ENCODE results near the gene MARCHF2. TPM values are rescaled to one million over a fixed set of nuclear protein-coding genes. Genes with fewer than 3 reads are reported as not detected.
"Not testable (repeated sequence)": the region's sequence is repeated elsewhere in the genome, so short reads cannot be mapped to it uniquely, and the experiment has no call there.

The MARCHF2 gene
- polyA plus RNA-seq, 6 donors from 2014 or later = 19.9 to 40.4 (median 31.3) TPM

- Mint-ChIP-seq H3K27ac (peak overlapping the region in 2 of 6 donors; percentile 44), H3K36me3 (peaks cover 0 to 13% of the 10 kb centered on the region in 2 donors), H3K4me3 (peak overlapping the region in 6 of 8 donors; percentile 0 to 77 (median 40)), H3K9me3 (no peaks in the 10 kb centered on the region), H3K27me3 (no peaks in the 10 kb centered on the region), H3K4me1 (peaks cover 20 to 25% (median 22%) of the 10 kb centered on the region in 3 donors)
- ATAC-seq (ENCODE audit: low read depth in 2 of 2) (no peak), DNase-seq (no peak)
Measured at GRCh38 chr19:8441725-8442544, 28.8 kb downstream of the MARCHF2 start.

- peaks cover 34 to 43% (median 41%) of the 10 kb centered on the region in 3 donors for H3K4me1 Mint-ChIP-seq
- ATAC-seq (ENCODE audit: low read depth in 2 of 2); H3K9me3 Mint-ChIP-seq; DNase-seq; H3K27me3 Mint-ChIP-seq: not testable (repeated sequence)
- H3K4me3 Mint-ChIP-seq = peak overlapping the region; percentile 87 to 99 (median 96)
- H3K27ac Mint-ChIP-seq = peak overlapping the region; percentile 90 to 99 (median 98)
- peaks cover 0 to 13% of the 10 kb centered on the region in 2 donors for H3K36me3 Mint-ChIP-seq
Measured at GRCh38 chr19:8444140-8444676, 31.1 kb downstream of the MARCHF2 start.

GRCh38 chr19:8444677-8445487, 31.8 kb downstream of the MARCHF2 start, which contains the start of gene HNRNPM:
TSS of gene HNRNPM (plus strand) at chr19:8444975. CDS start at chr19:8444999, 24 bp downstream.
- Mint-ChIP-seq H3K9me3 (no peaks in the 10 kb centered on the region), H3K36me3 (peaks cover 0 to 13% of the 10 kb centered on the region in 2 donors), H3K4me1 (peaks cover 37 to 47% (median 44%) of the 10 kb centered on the region in 3 donors), H3K27ac (peak within 1 kb of the TSS; percentile 96 to 99 (median 99)), H3K27me3 (no peaks in the 10 kb centered on the region), H3K4me3 (peak within 1 kb of the TSS; percentile 91 to 99 (median 96))
- peak; percentile 100 for DNase-seq
- ATAC-seq (ENCODE audit: low read depth in 2 of 2) = peak; percentile 88 to 90

DNA sequence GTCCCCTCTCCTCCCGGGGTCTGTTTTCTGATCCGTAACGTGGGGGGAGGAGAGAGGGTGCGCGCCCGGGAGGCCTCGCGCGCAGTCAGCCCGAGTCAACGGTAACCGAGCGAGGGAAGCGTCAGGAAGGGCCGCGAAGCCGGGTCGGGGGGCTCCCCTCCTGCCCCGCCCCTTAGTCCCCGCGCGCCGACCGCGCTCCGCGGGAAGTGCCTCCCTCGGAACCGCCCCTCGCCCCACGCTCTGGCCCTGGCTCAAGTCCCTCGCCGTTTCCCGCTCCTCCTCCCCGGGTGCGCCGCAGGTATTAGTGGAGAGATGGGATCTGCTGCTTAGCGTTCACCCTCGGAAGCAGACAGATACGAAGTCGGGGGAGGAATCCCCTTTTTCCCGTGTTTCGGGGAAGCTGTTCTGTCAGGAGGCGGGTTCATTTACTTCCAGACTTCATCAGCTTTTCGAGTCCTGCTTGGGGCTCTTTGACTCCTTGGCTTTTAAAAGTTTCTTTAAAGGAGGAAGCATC, 32.4 kb downstream of the MARCHF2 start:
- peak overlapping the region; percentile 91 to 99 (median 95) for H3K4me3 Mint-ChIP-seq
- no peaks in the 10 kb centered on the region for H3K9me3 Mint-ChIP-seq
- peak overlapping the region; percentile 74 to 97 (median 94) for H3K27ac Mint-ChIP-seq
- H3K36me3 Mint-ChIP-seq = peaks cover 0 to 13% of the 10 kb centered on the region in 2 donors
- H3K27me3 Mint-ChIP-seq = no peaks in the 10 kb centered on the region
- DNase-seq (peak; percentile 44), ATAC-seq (ENCODE audit: low read depth in 2 of 2) (peak; percentile 4 to 16)
- H3K4me1 Mint-ChIP-seq = peaks cover 41 to 52% (median 48%) of the 10 kb centered on the region in 3 donors

GRCh38 chr19:8446061-8446709, 33.1 kb downstream of the MARCHF2 start:
- Mint-ChIP-seq H3K36me3 (peaks cover 0 to 13% of the 10 kb centered on the region in 2 donors), H3K27ac (peak overlapping the region; percentile 74 to 97 (median 94)), H3K27me3 (no peaks in the 10 kb centered on the region), H3K4me1 (peaks cover 43 to 58% (median 52%) of the 10 kb centered on the region in 3 donors), H3K9me3 (no peaks in the 10 kb centered on the region), H3K4me3 (peak overlapping the region; percentile 91 to 99 (median 95))
- DNase-seq (no peak), ATAC-seq (ENCODE audit: low read depth in 2 of 2) (no peak)

GRCh38 chr19:8449830-8450229, 36.7 kb downstream of the MARCHF2 start:
- Mint-ChIP-seq H3K9me3 (no peaks in the 10 kb centered on the region), H3K27me3 (no peaks in the 10 kb centered on the region), H3K4me1 (peaks cover 64 to 82% (median 79%) of the 10 kb centered on the region in 3 donors), H3K27ac (peak overlapping the region in 3 of 6 donors; percentile 12 to 21 (median 19)), H3K4me3 (peak overlapping the region in 4 of 8 donors; percentile 25 to 80 (median 46)), H3K36me3 (peaks cover 0 to 9% of the 10 kb centered on the region in 2 donors)
- ATAC-seq (ENCODE audit: low read depth in 2 of 2) = no peak
- no peak for DNase-seq

DNA sequence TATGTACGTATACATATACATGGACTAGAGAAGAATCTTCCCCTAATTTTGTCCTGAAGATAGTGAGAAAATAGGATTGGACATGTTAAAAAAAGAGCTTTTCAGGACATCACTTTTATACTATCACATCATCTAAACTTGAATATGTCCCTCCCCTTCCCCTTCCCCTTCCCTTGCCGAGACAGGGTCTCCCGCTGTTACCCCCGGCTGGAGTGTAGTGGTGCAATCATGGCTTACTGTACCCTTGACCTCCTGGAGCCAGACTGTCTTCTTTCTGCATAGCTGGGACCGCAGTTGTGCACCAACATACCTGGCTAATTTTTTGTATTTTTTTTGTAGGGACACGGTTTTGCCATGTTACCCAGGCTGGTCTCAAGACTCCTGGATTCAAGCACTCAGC, 38.3 kb downstream of the MARCHF2 start:
- peaks cover 3 to 5% of the 10 kb centered on the region in 2 donors for H3K36me3 Mint-ChIP-seq

GRCh38 chr19:8451885-8452284, 38.8 kb downstream of the MARCHF2 start:
- no peak for DNase-seq

More for the DNA sequence above, 38.3 kb downstream of the MARCHF2 start:
- Mint-ChIP-seq H3K4me1 (peaks cover 63 to 88% (median 76%) of the 10 kb centered on the region in 3 donors), H3K4me3 (peak overlapping the region in 5 of 8 donors; percentile 15 to 66 (median 35)), H3K27ac (peak overlapping the region in 5 of 6 donors; percentile 40 to 89 (median 70)), H3K27me3 (no peaks in the 10 kb centered on the region), H3K9me3 (no peaks in the 10 kb centered on the region)
- ATAC-seq (ENCODE audit: low read depth in 2 of 2) (no peak), DNase-seq (no peak)

GRCh38 chr19:8452446-8453123, 39.5 kb downstream of the MARCHF2 start:
- Mint-ChIP-seq H3K27ac (peak overlapping the region in 2 of 6 donors; percentile 21 to 78), H3K9me3 (no peaks in the 10 kb centered on the region), H3K4me3 (no peak overlapping the region), H3K36me3 (peaks cover 6 to 8% of the 10 kb centered on the region in 2 donors), H3K27me3 (no peaks in the 10 kb centered on the region), H3K4me1 (peaks cover 56 to 81% (median 64%) of the 10 kb centered on the region in 3 donors)
- DNase-seq (no peak), ATAC-seq (ENCODE audit: low read depth in 2 of 2) (no peak)

More at GRCh38 chr19:8451885-8452284, 38.8 kb downstream of the MARCHF2 start:
- no peaks in the 10 kb centered on the region for H3K9me3 Mint-ChIP-seq
- H3K4me3 Mint-ChIP-seq = peak overlapping the region in 2 of 8 donors; percentile 20 to 66
- H3K27me3 Mint-ChIP-seq = no peaks in the 10 kb centered on the region
- peaks cover 6 to 8% of the 10 kb centered on the region in 2 donors for H3K36me3 Mint-ChIP-seq
- peaks cover 62 to 88% (median 71%) of the 10 kb centered on the region in 3 donors for H3K4me1 Mint-ChIP-seq
- peak overlapping the region in 2 of 6 donors; percentile 40 to 70 for H3K27ac Mint-ChIP-seq
- no peak for ATAC-seq (ENCODE audit: low read depth in 2 of 2)

DNA sequence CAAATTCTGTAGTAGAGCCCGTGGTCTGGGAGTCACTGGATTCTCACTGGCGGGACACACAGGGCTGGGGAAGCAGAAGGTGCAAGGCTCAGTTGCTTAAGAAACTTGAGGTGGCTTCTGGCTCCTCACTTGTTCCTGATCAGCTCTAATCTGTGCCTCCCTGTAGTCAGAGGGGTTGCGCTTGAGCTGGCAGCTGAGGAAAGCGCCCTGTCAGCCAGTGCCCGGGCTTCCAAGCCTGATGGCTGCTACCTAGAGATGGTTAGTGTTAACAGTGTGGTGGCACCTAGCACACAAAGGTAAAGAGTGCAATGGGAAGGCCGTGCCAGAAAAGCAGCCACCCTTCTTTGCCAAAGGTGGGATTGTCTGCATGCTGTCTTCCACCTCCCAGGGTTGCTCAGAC, 40.5 kb downstream of the MARCHF2 start:
- Mint-ChIP-seq H3K4me1 (peaks cover 55 to 83% (median 63%) of the 10 kb centered on the region in 3 donors), H3K4me3 (peak overlapping the region in 3 of 8 donors; percentile 12 to 22 (median 18)), H3K36me3 (peaks cover 6 to 8% of the 10 kb centered on the region in 2 donors), H3K27me3 (no peaks in the 10 kb centered on the region), H3K27ac (peak overlapping the region in 3 of 6 donors; percentile 14 to 76 (median 19)), H3K9me3 (no peaks in the 10 kb centered on the region)
- no peak for ATAC-seq (ENCODE audit: low read depth in 2 of 2)
- DNase-seq = no peak

DNA sequence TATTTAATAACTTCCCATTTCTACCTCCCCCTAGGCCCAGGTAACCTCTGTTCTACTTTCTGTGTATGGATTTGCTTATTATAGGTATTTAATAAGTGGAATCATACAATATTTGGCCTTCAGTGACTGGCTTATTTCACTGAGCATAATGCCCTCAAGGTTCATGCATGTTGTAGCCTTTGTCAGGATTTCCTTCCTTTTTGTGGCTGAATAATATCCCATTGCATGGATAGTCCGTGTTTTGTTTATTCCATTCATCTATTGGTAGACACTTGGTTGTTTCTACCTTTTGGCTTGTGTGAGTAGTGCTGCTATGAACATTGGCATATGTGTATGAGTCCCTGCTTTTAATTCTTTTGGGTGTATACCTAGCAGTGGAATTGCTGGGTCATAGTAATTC, 41.1 kb downstream of the MARCHF2 start:
- Mint-ChIP-seq H3K27me3 (no peaks in the 10 kb centered on the region), H3K4me1 (peaks cover 51 to 84% (median 58%) of the 10 kb centered on the region in 3 donors), H3K9me3 (no peaks in the 10 kb centered on the region), H3K4me3 (peak overlapping the region in 1 of 8 donors; percentile 45), H3K36me3 (peaks cover 6 to 8% of the 10 kb centered on the region in 2 donors), H3K27ac (peak overlapping the region in 2 of 6 donors; percentile 18 to 41)
- ATAC-seq (ENCODE audit: low read depth in 2 of 2) (no peak), DNase-seq (no peak)

DNA sequence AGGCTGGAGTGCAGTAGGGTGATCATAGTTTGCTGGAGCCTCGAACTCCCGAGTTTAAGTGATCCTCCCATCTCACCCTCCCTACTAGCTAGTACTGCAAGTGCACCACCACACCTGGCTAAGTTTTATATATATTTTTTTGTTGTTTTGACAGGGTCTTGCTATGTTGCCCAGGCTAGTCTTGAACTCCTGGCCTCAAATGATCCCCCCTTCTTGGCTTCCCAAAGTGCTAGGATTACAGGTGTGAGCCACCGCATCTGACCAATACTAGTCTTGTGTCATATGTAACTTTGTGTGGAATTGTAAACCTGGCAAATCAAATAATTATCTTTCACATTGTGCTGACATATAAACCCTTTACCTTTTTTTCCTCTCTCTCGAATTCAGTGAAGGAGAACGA, 41.9 kb downstream of the MARCHF2 start:
- DNase-seq (no peak), ATAC-seq (ENCODE audit: low read depth in 2 of 2) (no peak)
- H3K27ac Mint-ChIP-seq = peak overlapping the region in 1 of 6 donors; percentile 41
- H3K36me3 Mint-ChIP-seq = peaks cover 6 to 8% of the 10 kb centered on the region in 2 donors
- H3K4me3 Mint-ChIP-seq = peak overlapping the region in 1 of 8 donors; percentile 55
- no peaks in the 10 kb centered on the region for H3K27me3 Mint-ChIP-seq
- no peaks in the 10 kb centered on the region for H3K9me3 Mint-ChIP-seq
- H3K4me1 Mint-ChIP-seq = peaks cover 47 to 87% (median 60%) of the 10 kb centered on the region in 3 donors

Measured in naive B cell (primary cell).